Esophagus squamous epithelium (tissue), 4 donors: ENCODE results near the gene FFAR3.

Source experiments
- CTCF ChIP-seq, 6 experiments: fragments of 450-650 bp in 4 of 6; fragments of 200-600 bp in 2 of 6; sonication (generic) in 2 of 6; IDR thresholded peaks; one replicate each; pipeline ENCODE4 v1.5.1; 2016 to 2019; ENCODE audit warnings: antibody characterized with exemption in 6 of 6, mild to moderate bottlenecking in 4 of 6, moderate library complexity in 4 of 6
- POLR2A ChIP-seq, 4 donors: fragments of 450-650 bp; IDR thresholded peaks; one replicate each; pipeline ENCODE4 v1.6.1; 2017; ENCODE audit warnings: antibody characterized with exemption in 4 of 4, mild to moderate bottlenecking in 4 of 4, moderate library complexity in 3 of 4

GRCh38 chr19:35357867-35358573, at the start of gene FFAR3:
- no peak for TF ChIP-seq CTCF (IDR thresholded peaks at IDR 0.05)
- no peak for TF ChIP-seq POLR2A (IDR thresholded peaks at IDR 0.05)
